Keratinocyte (primary cell): ENCODE data around the gene CCBE1.

Source experiments
- CTCF ChIP-seq, 3 experiments: IDR thresholded peaks in 1 of 3; conservative IDR thresholded peaks in 1 of 3; optimal IDR thresholded peaks in 1 of 3; 2 replicates in 2 of 3; 3 replicates in 1 of 3; pipeline versions ENCODE3 to v1.5.1; 2011; ENCODE audit warnings: low read length in 3 of 3, mild to moderate bottlenecking in 3 of 3, moderate library complexity in 2 of 3, control low read depth in 1 of 3, inconsistent platforms in 1 of 3; ENCODE audit not compliant: insufficient read depth in 2 of 3; ENCODE audit errors: extremely low read depth in 1 of 3
- EZH2 ChIP-seq: IDR thresholded peaks from one replicate; pipeline ENCODE4 v1.6.1; 2012; ENCODE audit warnings: inconsistent platforms, mild to moderate bottlenecking, low read length, moderate library complexity

GRCh38 chr18:59718464-59719157 lies 21.4 kb upstream of the CCBE1 start:
- no peak for TF ChIP-seq CTCF (optimal IDR thresholded peaks at IDR 0.05 in 1 of 3, IDR thresholded peaks at IDR 0.05 in 1 of 3, conservative IDR thresholded peaks at IDR 0.05 in 1 of 3; ENCODE audit: extremely low read depth in 1 of 3, insufficient read depth in 2 of 3, low read length in 3 of 3)
- no peak for TF ChIP-seq EZH2
